Measurements from ENCODE around the gene HOXC11.

DNA sequence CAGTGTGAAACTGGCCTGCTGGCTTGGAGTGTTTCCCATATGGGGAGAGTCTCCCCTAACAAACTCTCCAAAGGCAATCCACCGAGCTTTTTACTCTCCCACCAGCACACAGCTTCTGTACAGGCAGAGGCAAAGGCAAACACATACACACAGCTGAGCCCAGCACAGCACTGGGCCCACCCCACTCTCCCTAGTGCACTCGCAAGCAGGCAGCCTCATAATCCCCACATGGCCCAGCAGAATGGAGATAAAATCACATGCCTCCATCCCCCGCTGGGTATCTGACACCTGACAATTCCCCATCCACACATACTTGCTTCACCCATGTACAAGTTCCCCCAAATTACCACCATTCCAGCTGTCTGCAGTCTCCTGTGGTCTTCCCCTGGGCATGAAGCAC lies 14.8 kb upstream of the HOXC11 start:
- TF ChIP-seq, protein P1, sequence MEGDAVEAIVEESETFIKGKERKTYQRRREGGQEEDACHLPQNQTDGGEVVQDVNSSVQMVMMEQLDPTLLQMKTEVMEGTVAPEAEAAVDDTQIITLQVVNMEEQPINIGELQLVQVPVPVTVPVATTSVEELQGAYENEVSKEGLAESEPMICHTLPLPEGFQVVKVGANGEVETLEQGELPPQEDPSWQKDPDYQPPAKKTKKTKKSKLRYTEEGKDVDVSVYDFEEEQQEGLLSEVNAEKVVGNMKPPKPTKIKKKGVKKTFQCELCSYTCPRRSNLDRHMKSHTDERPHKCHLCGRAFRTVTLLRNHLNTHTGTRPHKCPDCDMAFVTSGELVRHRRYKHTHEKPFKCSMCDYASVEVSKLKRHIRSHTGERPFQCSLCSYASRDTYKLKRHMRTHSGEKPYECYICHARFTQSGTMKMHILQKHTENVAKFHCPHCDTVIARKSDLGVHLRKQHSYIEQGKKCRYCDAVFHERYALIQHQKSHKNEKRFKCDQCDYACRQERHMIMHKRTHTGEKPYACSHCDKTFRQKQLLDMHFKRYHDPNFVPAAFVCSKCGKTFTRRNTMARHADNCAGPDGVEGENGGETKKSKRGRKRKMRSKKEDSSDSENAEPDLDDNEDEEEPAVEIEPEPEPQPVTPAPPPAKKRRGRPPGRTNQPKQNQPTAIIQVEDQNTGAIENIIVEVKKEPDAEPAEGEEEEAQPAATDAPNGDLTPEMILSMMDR (IDR thresholded peaks at IDR 0.05) = no peak
- TF ChIP-seq EZH2 (IDR thresholded peaks at IDR 0.05; ENCODE audit: borderline replicate concordance, insufficient read depth, low read depth, low read length, poor library complexity, severe bottlenecking) = no peak
